HG03575 (cell line): ENCODE measurements around the gene LRRC23.

Experiments
- ATAC-seq: cut with Tn5 transposase; IDR thresholded peaks from one replicate; pipeline ENCODE4 v1.9.1; 2021; ENCODE audit not compliant: unreplicated experiment, insufficient number of reproducible peaks, low FRiP score; ENCODE audit errors: extremely low read depth

LRRC23 gene

GRCh38 chr12:6951551-6952120 is 47.0 kb downstream of the LRRC23 start:
- no peak for ATAC-seq

GRCh38 chr12:6952121-6952862 is 47.7 kb downstream of the LRRC23 start:
- ATAC-seq = no peak

GRCh38 chr12:6952863-6953441 is 48.3 kb downstream of the LRRC23 start:
- ATAC-seq = no peak

- ATAC-seq = no peak
Observed at GRCh38 chr12:6953442-6954315, 49.1 kb downstream of the LRRC23 start.

- ATAC-seq = no peak
Observed at GRCh38 chr12:6954316-6955107, 49.9 kb downstream of the LRRC23 start.

GRCh38 chr12:6955108-6956020 is 50.7 kb downstream of the LRRC23 start:
- ATAC-seq = no peak

GRCh38 chr12:6956021-6956727 is 51.6 kb downstream of the LRRC23 start:
- no peak for ATAC-seq

- no peak for ATAC-seq
Observed at GRCh38 chr12:6957151-6957701, 52.6 kb downstream of the LRRC23 start.

- ATAC-seq = no peak
Observed at GRCh38 chr12:6957741-6958608, 53.4 kb downstream of the LRRC23 start.

GRCh38 chr12:6958609-6959057 is 54.0 kb downstream of the LRRC23 start:
- ATAC-seq = no peak

GRCh38 chr12:6959058-6959804 is 54.6 kb downstream of the LRRC23 start:
- ATAC-seq = no peak

- ATAC-seq = no peak
Observed at GRCh38 chr12:6959805-6960592, 55.4 kb downstream of the LRRC23 start.

- ATAC-seq = no peak
Observed at GRCh38 chr12:6960593-6961277, 56.1 kb downstream of the LRRC23 start.

GRCh38 chr12:6961278-6961694 is 56.7 kb downstream of the LRRC23 start:
- ATAC-seq = no peak
